ENCODE measurements around the gene CST11. TPM values are rescaled to one million over a fixed set of nuclear protein-coding genes. Genes with fewer than 3 reads are reported as not detected.
A peak's percentile ranks its signal among the peaks of the same experiment; 100 is the strongest.

Gene CST11
- total and polyA plus RNA-seq, 2 donors from 2014 or later = not detected

DNA sequence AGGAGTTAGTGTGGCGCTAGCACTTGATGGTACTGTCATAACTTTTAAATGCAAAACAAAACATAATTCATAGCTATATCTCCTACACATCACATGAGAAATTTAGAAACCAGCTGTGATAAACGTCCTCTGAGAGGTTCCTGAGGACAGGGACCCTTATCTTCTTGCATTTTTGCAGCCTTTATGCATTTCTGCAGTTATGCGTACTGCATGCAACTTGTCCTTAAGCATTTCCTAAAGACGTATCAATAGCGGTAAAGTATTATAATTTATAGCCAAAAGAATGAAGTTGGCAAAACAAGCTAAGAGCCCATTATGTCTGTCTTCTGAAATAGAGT is 33.0 kb downstream of the CST11 start:
- TF ChIP-seq, protein P1, sequence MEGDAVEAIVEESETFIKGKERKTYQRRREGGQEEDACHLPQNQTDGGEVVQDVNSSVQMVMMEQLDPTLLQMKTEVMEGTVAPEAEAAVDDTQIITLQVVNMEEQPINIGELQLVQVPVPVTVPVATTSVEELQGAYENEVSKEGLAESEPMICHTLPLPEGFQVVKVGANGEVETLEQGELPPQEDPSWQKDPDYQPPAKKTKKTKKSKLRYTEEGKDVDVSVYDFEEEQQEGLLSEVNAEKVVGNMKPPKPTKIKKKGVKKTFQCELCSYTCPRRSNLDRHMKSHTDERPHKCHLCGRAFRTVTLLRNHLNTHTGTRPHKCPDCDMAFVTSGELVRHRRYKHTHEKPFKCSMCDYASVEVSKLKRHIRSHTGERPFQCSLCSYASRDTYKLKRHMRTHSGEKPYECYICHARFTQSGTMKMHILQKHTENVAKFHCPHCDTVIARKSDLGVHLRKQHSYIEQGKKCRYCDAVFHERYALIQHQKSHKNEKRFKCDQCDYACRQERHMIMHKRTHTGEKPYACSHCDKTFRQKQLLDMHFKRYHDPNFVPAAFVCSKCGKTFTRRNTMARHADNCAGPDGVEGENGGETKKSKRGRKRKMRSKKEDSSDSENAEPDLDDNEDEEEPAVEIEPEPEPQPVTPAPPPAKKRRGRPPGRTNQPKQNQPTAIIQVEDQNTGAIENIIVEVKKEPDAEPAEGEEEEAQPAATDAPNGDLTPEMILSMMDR (IDR thresholded peaks at IDR 0.05; ENCODE audit: borderline replicate concordance, extremely low read depth, insufficient read depth) = no peak
- H3K9ac ChIP-seq (ENCODE audit: low read length in 3 of 3) = peak overlapping the region; percentile 32 to 82 (median 75)
- H3K27ac ChIP-seq (ENCODE audit: low read depth in 2 of 2, low read length in 2 of 2) = peak overlapping the region; percentile 87 to 89
- no peaks in the 10 kb centered on the region for H3K36me3 ChIP-seq (ENCODE audit: control insufficient read depth in 2 of 3, insufficient read depth in 3 of 3, low read length in 3 of 3)
- DNase-seq = no peak
- FAIRE-seq = no peak
- H3K4me1 ChIP-seq (ENCODE audit: control insufficient read depth in 2 of 3, insufficient read depth in 2 of 3, low read depth in 1 of 3, low read length in 3 of 3) = peaks cover 0 to 10% (median 9%) of the 10 kb centered on the region in 3 donors
- no peaks in the 10 kb centered on the region for H3K9me3 ChIP-seq (ENCODE audit: control insufficient read depth in 2 of 3, insufficient read depth in 1 of 3, low read length in 3 of 3)
- intact Hi-C loops (cut with DNase I) = no loop called here
- peak overlapping the region; percentile 53 to 85 (median 81) for H3K4me3 ChIP-seq (ENCODE audit: low read length in 3 of 3)
- H3K27me3 ChIP-seq (ENCODE audit: control insufficient read depth, insufficient read depth, low read length) = no peaks in the 10 kb centered on the region

DNA sequence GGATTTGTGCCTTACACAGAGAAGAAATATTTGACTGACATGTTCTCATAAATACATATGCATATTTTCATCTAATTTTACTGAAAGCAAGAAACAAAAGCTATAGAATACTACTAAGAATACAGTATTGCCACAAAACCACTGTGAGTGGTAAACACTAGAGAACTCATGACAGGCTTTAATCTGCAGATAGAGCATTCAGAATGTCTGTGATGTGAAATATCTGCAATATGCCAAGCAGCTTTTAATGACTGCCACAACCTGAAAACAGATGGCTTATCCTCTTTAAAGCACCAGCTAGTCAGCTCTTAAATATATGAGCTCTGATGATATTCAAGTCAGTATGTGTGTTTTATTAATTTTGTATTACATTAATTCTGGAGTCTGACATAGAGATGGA is 34.8 kb downstream of the CST11 start:
- H3K36me3 ChIP-seq (ENCODE audit: control insufficient read depth in 2 of 3, insufficient read depth in 3 of 3, low read length in 3 of 3) = no peaks in the 10 kb centered on the region
- H3K9ac ChIP-seq (ENCODE audit: low read length in 3 of 3) = no peak overlapping the region
- TF ChIP-seq, protein P1 (IDR thresholded peaks at IDR 0.05; ENCODE audit: borderline replicate concordance, extremely low read depth, insufficient read depth) = no peak
- no peak for FAIRE-seq
- H3K27me3 ChIP-seq (ENCODE audit: control insufficient read depth, insufficient read depth, low read length) = no peaks in the 10 kb centered on the region
- no peaks in the 10 kb centered on the region for H3K9me3 ChIP-seq (ENCODE audit: control insufficient read depth in 2 of 3, insufficient read depth in 1 of 3, low read length in 3 of 3)
- H3K27ac ChIP-seq (ENCODE audit: low read depth in 2 of 2, low read length in 2 of 2) = no peak overlapping the region
- no peak for DNase-seq
- intact Hi-C loops (cut with DNase I) = no loop called here
- peaks cover 0 to 10% (median 9%) of the 10 kb centered on the region in 3 donors for H3K4me1 ChIP-seq (ENCODE audit: control insufficient read depth in 2 of 3, insufficient read depth in 2 of 3, low read depth in 1 of 3, low read length in 3 of 3)
- H3K4me3 ChIP-seq (ENCODE audit: low read length in 3 of 3) = no peak overlapping the region

DNA sequence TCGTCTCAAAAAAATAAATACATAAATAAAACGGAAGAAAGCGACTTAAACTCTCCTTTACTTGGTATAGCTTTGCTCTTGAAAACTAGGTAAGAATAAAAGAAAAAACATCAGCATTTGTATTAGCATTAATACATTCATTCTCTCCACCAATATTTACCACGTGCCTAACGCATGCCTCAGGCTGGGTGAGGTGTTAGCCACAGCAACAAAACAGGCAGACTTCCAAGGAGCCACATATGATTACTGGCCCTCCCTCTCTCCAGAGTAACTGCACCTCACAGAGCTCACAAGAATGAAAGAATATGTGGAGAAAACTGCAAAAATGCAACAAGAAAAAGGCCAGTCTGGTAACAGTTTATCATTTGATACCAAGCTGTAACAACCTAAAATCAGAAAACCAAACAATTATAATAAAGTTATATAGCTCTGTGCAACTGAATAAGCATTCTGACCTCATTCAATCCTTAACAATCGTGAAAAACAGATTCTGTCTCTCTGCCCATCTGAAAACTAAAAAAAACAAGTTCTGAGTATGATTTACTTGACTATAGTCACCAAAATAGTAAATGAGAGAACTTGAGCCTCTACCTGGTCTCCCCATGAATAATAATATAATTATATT is 36.6 kb downstream of the CST11 start:
- Histone ChIP-seq H3K27ac (ENCODE audit: low read depth in 2 of 2, low read length in 2 of 2) (no peak overlapping the region), H3K27me3 (ENCODE audit: control insufficient read depth, insufficient read depth, low read length) (no peaks in the 10 kb centered on the region), H3K4me3 (ENCODE audit: low read length in 3 of 3) (no peak overlapping the region), H3K9ac (ENCODE audit: low read length in 3 of 3) (no peak overlapping the region), H3K9me3 (ENCODE audit: control insufficient read depth in 2 of 3, insufficient read depth in 1 of 3, low read length in 3 of 3) (no peaks in the 10 kb centered on the region), H3K4me1 (ENCODE audit: control insufficient read depth in 2 of 3, insufficient read depth in 2 of 3, low read depth in 1 of 3, low read length in 3 of 3) (peaks cover 0 to 13% (median 13%) of the 10 kb centered on the region in 3 donors), H3K36me3 (ENCODE audit: control insufficient read depth in 2 of 3, insufficient read depth in 3 of 3, low read length in 3 of 3) (no peaks in the 10 kb centered on the region)
- DNase-seq = no peak
- TF ChIP-seq, protein P1 (IDR thresholded peaks at IDR 0.05; ENCODE audit: borderline replicate concordance, extremely low read depth, insufficient read depth) = no peak
- intact Hi-C loops (cut with DNase I) = no loop called here
- FAIRE-seq = no peak

DNA sequence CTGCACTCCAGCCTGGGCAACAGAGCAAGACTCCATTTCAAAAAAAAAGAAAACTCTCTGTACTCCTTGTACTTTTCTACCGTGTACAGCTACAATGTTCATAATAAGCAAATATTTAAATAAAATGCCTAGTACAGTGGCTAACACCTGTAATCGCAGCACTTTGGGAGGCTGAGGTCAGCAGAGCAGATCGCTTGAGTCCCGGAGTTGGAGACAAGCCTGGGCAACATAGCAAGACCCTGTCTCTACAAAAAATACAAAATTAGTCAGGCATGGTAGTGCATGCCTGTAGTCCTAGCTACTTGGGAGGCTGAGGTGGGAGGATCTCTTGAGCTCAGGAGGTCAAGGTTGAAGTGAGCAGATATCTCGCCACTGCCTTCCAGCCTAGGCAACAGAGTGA is 37.1 kb downstream of the CST11 start:
- intact Hi-C loops (cut with DNase I) = no loop called here
- TF ChIP-seq, protein P1 (IDR thresholded peaks at IDR 0.05; ENCODE audit: borderline replicate concordance, extremely low read depth, insufficient read depth) = no peak
- H3K9me3 ChIP-seq (ENCODE audit: control insufficient read depth in 2 of 3, insufficient read depth in 1 of 3, low read length in 3 of 3) = no peaks in the 10 kb centered on the region
- FAIRE-seq = no peak
- peaks cover 0 to 13% (median 13%) of the 10 kb centered on the region in 3 donors for H3K4me1 ChIP-seq (ENCODE audit: control insufficient read depth in 2 of 3, insufficient read depth in 2 of 3, low read depth in 1 of 3, low read length in 3 of 3)
- no peaks in the 10 kb centered on the region for H3K36me3 ChIP-seq (ENCODE audit: control insufficient read depth in 2 of 3, insufficient read depth in 3 of 3, low read length in 3 of 3)
- DNase-seq = no peak
- no peak overlapping the region for H3K9ac ChIP-seq (ENCODE audit: low read length in 3 of 3)
- no peaks in the 10 kb centered on the region for H3K27me3 ChIP-seq (ENCODE audit: control insufficient read depth, insufficient read depth, low read length)
- H3K27ac ChIP-seq (ENCODE audit: low read depth in 2 of 2, low read length in 2 of 2) = no peak overlapping the region
- no peak overlapping the region for H3K4me3 ChIP-seq (ENCODE audit: low read length in 3 of 3)
